HG03064 (cell line): ENCODE results near the gene KIF22.
A peak's percentile ranks its signal among the peaks of the same experiment; 100 is the strongest.
"Not testable (repeated sequence)": the region's sequence is repeated elsewhere in the genome, so short reads cannot be mapped to it uniquely, and the experiment has no call there.

Experiments
- ATAC-seq: cut with Tn5 transposase; IDR thresholded peaks from one replicate; pipeline ENCODE4 v1.9.1; 2021; ENCODE audit warnings: low read depth; ENCODE audit not compliant: unreplicated experiment

The KIF22 gene

DNA sequence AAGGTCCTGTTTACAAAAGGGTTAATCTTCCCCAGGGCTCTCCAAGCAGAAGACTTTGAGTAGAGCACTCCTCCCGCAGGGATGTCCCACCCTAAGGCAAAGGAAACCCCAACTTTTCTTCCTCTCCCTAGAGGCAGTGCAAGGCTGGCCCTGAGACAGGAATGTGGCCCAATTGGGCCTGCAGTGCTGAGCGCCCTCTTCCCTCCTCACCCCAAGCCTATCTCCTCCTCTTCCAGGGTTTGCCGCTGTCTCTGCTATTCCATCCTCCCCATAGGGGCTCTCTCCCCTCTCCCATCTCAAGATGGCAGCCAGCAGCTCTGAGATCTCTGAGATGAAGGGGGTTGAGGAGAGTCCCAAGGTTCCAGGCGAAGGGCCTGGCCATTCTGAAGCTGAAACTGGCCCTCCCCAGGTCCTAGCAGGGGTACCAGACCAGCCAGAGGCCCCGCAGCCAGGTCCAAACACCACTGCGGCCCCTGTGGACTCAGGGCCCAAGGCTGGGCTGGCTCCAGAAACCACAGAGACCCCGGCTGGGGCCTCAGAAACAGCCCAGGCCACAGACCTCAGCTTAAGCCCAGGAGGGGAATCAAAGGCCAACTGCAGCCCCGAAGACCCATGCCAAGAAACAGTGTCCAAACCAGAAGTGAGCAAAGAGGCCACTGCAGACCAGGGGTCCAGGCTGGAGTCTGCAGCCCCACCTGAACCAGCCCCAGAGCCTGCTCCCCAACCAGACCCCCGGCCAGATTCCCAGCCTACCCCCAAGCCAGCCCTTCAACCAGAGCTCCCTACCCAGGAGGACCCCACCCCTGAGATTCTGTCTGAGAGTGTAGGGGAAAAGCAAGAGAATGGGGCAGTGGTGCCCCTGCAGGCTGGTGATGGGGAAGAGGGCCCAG lies 22.4 kb downstream of the KIF22 start:
- ATAC-seq, result no peak

DNA sequence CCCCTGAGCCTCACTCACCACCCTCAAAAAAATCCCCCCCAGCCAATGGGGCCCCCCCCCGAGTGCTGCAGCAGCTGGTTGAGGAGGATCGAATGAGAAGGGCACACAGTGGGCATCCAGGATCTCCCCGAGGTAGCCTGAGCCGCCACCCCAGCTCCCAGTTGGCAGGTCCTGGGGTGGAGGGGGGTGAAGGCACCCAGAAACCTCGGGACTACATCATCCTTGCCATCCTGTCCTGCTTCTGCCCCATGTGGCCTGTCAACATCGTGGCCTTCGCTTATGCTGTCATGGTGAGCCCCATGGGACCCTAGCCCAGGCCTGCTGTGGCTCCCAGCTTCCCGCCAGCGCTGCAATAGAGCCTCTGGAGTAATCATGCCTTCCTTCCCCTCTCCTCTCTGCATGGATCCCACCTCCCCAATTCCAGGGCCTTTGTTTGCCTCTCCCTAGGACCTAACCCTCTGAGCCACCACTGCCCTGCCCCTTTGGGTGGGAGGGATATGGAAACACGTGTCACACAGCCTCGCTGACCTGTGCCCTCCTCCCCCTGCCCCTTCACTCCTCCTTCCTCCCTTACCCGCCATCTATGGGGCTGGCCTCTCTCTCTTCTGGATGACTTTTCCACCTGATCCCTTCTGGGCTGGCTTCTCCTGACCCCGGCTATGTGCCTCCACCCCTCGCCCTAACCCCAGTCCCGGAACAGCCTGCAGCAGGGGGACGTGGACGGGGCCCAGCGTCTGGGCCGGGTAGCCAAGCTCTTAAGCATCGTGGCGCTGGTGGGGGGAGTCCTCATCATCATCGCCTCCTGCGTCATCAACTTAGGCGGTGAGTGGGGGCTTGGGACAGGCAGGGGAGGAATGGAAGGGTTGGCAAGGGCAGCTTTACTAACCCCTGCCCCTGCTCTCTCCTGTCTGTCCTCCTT lies 23.4 kb downstream of the KIF22 start:
- ATAC-seq, result no peak

DNA sequence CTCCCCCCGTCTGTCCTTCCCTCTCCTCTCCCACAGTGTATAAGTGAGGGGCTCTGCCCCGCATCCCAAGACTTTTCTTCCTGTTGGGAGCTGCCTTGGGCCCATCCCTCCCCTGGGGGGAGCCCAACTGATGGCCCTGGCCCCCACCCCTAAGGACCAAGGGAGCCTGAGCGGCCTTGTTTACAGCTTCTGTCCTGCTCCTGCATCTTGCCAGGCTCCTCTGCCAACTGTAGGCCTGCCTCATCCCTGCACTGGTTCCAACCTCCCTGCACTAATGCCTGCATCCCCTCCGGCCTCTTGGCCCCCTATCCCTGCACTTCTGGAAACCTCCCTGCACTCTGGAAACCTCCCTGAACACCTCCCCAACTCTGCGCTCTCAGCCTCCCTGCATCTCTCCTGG lies 24.0 kb downstream of the KIF22 start:
- ATAC-seq, result no peak

DNA sequence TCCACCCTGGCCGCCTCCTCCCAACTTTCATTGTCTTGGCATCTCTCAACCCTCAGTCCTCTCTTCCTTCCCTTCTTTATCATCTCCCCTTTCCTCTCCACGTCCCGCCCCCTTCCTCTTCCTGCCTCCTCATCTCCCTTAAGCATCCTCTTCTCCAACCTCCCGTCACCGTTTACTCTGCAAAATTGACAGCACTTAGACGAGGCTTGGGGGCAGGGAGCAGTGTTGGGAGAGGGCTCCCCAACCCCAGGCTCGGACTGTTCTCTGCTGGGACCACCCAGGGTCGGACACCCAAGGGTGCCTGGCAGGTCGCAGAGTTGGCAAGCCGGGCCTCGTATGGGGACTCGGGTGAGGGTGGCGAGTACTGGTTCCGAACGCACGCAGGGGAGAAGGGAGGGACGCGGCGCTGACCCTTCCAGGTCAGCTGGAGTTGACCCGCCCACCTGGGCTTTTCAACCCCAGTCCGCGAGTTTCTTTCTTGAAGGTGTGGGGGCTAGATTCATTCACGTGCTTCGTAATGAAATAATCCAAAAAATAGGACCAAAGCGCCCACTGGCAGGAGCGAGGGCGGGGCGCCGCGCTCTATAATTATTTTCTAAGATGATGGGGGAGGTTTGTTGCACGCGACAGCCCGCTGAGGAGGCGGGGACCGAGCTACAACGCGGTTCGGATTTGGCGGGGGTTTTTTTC lies 24.6 kb downstream of the KIF22 start:
- no peak for ATAC-seq

DNA sequence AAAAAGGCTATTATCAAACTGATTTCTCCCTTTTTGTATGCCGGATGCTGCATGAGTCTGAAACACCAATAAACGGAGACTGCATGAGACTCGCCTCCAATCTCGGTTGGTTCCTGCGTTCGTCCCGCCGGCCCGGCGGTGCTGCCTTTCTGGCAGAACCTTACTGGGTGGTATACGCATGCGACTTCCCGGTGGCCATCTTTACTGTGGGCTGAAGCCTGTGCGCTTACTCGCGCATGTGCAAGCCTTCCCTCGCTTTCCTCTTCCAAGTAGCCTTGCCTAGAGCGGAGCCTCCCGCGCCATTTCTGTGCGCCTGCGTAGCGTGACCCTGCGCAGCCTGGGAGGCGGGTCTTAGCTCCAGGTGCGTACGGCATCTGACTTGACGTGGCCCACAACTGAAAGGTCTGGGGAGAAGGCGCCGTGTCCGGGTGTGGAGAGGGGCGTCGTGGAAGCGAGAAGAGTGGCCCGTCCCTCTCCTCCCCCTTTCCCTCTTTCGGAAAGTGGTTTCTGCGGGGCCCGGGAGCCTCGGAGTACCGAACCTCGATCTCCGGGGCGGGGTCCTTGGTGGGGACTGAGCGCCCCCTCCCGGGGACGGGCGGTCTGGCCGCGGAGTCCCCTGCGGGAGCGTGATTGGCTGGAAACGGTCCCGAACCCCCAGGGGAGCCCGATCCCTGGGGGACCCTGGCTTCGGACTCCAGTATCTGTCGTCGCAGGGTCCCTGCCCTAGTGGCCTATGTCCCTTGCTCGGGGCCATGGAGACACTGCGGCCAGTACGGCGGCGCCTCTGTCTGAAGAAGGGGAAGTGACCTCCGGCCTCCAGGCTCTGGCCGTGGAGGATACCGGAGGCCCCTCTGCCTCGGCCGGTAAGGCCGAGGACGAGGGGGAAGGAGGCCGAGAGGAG lies 25.5 kb downstream of the KIF22 start, which contains the start of gene PAGR1:
TSS of gene PAGR1 (plus strand) at position 360 of the 901 bp plus-strand sequence. CDS start at position 734, 374 bp downstream.
- ATAC-seq, result peak; percentile 46

DNA sequence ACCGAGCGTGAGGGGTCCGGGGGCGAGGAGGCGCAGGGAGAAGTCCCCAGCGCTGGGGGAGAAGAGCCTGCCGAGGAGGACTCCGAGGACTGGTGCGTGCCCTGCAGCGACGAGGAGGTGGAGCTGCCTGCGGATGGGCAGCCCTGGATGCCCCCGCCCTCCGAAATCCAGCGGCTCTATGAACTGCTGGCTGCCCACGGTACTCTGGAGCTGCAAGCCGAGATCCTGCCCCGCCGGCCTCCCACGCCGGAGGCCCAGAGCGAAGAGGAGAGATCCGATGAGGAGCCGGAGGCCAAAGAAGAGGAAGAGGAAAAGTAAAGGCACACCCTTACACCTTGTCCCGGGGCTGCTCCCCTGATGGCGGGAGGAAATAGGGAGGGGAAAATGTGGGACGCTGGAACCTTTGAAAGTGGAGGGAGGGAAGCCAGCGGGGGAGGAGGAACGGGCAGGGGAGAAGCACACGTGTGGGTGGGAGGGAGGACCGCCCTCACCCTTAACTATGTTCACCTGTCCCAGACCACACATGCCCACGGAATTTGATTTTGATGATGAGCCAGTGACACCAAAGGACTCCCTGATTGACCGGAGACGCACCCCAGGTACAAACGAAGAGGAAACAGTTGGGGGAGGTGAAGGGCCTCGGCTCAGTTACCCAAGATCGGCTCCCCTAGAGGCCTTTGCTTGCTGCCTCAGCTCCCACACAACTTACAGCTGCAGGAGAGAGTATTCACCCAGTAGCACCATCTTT lies 26.3 kb downstream of the KIF22 start:
- ATAC-seq, result peak; percentile 8

DNA sequence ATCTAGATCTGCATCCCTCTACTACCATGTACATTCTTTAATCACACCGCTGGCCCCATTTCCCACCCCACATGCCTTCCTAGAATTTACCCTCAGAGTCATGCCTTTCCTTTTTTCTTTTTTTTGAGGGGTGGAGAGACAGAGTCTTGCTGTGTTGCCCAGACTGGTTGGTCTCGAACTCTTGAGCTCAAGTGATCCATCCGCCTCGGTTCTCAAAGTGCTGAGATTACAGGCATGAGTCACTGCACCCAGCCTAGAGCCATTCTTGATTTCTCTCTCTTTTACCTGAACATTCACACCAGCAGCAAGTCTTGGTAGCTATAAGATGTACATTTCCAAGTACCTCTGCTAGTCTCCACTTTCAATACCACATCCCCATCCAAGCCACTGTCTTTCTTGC lies 27.5 kb downstream of the KIF22 start:
- ATAC-seq, result no peak

DNA sequence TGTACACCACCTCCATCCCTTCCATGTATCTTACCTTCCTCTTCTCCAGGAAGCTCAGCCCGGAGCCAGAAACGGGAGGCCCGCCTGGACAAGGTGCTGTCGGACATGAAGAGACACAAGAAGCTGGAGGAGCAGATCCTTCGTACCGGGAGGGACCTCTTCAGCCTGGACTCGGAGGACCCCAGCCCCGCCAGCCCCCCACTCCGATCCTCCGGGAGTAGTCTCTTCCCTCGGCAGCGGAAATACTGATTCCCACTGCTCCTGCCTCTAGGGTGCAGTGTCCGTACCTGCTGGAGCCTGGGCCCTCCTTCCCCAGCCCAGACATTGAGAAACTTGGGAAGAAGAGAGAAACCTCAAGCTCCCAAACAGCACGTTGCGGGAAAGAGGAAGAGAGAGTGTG lies 29.0 kb downstream of the KIF22 start:
- no peak for ATAC-seq

DNA sequence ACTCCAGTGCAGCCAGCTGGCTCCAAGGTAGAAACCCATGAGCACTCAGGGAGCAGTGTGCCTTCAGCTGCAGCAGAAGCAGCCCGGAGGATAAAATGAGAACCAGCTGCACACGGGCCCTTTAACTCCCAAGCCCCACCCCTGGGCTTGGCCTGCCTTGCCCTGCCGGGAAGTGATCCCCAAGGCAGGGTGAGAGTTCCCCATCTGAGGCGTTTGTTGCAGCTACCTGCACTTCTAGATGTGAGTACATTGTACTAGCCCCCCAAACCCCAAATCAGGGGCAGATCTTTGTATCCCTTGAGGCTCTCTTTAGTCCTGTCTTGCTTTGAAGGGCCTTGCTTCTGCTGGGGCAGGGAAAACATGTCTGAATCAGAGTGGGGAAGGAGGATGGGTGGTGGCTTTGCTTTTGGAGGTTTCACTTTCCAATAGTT lies 29.7 kb downstream of the KIF22 start, which contains the start of gene MVP:
TSS of gene MVP (plus strand) at position 192 of the 431 bp plus-strand sequence. CDS start 10,088 bp downstream, outside the sequence.
- no peak for ATAC-seq

DNA sequence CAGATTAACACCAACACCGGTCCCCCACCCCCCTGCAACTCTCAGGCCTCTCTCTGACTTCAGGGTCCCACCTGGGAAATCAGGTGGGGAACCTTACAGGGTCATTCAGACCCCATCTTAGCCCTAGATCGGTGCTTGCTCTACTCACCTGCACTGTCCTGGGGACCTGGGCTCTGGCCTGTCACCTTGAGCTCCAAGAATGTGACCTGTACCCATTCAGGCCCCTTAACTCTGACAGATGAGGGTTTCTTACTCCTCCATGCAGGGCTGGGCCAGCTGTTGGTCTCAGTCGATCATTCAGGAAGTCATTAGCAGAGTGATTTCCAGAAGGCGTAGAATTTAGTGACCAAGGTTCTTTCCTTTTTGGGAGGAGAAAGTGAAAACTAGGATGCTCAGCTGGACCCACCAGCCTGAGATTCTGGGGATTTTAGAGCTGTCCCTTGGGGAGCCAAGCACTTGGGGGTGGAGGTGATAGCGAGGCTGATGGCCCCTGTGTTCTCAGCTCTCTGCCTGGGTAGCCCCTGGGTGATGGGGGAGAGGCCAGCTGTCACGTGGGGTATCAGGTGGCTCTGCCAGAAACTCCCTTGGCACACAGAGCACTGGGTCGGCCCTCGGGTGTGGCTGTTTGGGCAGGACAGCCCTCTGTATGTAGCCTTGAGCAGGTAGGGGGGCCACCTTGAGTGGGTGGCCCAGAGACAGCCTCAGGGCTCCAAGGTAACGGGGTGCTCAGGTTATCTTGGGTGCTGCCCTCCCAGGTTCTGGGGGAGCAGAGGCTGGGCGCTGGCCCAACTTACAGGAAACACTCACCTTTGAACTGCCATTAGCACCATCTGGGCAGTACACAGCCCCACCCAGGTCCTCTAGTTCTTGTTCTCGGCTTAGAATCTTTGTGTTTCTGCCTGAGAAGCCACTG lies 30.4 kb downstream of the KIF22 start:
- ATAC-seq, result no peak

DNA sequence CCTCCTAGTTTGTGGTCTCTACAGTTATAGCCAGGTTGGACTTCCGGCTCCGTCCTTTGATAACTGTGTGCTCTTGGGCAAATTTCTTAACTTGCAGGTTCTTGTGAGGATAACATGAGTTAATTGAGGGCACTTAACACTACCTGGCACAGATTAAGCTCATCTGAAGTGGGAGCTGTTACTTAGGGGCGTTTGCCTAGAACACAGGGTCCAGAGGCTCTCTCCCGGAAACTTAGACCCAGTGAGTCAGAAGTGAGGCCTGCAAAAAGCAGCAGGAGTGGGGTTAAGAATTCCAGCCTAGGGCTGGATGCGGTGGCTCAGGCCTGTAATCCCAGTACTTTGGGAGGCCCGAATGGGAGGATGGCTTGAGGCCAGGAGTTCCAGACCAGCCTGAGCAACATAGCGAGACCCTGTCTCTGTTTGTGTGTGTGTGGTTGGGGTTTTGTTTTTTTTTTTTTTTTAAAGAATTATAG lies 31.1 kb downstream of the KIF22 start:
- no peak for ATAC-seq

DNA sequence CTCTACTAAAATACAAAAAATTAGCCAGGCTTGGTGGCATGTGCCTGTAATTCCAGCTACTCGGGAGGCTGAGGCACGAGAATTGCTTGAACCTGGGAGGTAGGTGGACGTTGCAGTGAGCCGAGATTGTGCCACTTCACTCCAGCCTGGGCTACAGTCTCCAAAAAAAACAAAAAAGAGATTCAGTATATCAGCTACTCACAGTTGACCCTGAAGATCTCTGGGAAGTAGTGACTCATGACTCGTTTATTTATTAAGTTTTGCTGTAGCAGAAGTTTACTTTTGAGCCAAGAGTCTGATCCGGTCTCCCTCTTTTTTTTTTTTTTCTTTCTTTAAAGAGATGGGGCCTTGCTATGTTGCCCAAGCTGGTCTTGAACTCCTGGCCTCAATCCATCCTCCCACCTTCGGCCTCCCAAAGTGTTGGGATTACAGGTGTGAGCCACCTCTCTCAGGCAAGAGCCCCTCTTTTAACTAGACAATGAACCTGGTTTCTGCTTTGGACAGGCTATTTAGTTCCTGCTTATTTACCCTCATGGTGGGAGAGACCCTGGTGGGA lies 34.1 kb downstream of the KIF22 start:
- ATAC-seq, result no peak

DNA sequence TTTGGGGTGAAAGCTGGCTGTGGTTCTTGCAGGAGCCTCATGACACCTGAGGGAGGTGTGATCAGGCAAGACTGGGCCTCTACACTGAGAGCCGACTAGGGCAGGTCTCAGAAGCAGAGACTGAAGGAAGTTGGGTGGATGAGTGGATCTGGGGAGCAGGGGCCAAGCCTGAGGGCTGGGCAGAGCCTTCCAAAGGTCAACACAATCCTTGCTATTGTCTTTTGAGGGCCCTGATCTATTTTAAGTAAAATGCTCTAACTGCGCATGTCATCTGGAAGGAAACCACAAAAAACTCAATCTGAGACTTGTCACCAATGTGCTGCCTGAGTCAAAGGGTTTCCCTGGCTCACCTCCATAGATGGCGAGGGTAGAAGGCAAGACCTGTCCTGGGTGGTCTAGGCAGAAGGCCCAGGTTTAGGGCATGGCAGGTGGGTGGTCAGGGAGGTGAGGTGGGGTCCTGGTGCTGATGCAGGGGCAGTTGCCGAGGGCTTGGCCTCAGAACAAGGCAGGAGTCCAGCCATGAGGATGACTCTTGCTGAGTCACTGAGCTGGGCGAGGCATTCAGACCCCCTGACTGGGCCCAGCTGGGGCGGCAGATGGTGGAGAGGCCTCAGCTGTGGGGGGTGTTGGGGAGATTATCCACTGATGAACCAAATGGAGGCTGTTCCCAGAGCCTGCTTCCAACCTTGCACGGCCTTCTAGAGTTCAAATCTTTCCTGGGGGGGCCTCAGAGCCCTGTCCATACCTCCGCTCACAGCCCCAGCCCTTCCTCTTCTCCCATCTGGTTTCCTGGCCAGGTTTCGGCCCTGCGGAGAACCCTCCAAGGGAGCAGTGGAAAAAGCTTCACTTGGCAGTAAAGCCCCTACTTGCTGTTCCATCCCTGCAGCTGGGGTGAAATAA lies 34.8 kb downstream of the KIF22 start:
- ATAC-seq, result no peak

DNA sequence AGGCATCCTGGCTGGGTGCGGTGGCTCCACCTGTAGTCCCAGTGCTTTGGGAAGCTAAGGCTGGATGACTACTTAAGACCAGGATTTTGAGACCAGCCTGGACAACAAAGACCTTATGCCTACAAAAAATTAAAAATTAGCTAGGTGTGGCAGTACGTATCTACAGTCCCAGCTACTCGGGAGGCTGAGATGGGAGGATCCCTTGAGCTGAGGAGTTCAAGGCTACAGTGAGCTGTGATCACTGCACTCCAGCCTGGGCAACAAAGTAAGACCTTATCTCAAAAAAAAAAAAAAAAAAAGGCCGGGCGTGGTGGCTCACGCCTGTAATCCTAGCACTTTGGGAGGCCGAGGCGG lies 35.8 kb downstream of the KIF22 start:
- no peak for ATAC-seq

DNA sequence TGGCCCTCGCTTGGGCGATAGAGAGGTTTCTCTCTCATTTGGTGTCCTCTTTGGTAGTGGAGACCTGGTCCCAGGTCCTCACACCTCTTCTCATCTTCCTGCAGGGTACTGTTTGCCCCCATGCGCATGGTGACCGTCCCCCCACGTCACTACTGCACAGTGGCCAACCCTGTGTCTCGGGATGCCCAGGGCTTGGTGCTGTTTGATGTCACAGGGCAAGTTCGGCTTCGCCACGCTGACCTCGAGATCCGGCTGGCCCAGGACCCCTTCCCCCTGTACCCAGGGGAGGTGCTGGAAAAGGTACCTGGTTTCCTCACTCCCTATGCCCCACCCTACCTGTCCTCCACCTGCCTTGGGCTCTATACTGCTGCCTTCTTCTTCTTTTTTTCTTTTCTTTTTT lies 40.2 kb downstream of the KIF22 start:
- no peak for ATAC-seq

DNA sequence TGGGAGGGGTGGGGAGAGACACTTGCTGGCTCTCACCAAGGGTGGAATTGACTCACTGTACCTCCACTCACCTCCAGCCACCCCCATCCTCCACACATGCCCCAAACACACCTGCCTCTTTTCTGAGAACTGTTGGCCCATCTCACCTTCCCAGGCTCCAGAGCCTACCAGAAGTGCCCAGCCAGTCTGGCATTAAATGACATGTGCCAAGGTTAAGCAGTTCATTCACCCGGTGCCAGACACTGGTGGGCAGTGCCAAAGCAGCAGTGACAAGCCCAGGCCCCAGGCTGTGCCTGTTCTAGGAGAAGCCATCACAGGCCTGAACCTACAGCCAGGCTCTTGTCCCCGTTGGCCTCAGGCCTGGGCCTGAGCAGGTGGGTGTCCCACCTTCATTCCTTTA lies 40.9 kb downstream of the KIF22 start:
- ATAC-seq, result no peak

DNA sequence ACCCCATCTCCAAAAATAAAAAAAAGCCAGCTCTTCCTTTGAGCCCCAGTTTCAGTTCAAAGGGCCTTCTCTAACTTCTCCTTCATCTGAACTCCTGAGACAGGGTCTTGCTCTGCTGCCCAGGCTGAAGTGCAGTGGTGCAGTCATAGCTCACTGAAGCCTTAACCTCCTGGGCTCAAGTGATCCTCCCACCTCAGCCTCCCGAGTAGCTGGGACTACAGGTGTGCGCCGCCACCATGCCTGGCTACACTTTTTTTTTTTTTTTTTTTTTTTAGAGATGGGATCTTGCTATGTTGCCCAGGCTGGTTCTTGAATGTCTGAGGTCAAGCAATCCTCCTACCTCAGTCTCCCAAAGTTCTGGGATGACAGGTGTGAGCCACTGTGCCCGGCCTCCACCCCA lies 42.7 kb downstream of the KIF22 start:
- ATAC-seq, result not testable (repeated sequence)
